Measurements from ENCODE around the gene SLF1.

Gene SLF1

GRCh38 chr5:94620256-94620655, 1.8 kb downstream of the SLF1 start:
- no peak for TF ChIP-seq REST (IDR thresholded peaks at IDR 0.05; ENCODE audit: insufficient read depth in 1 of 2, low read depth in 2 of 2, low read length in 2 of 2)
- no peak for TF ChIP-seq SIN3A (IDR thresholded peaks at IDR 0.05; ENCODE audit: borderline replicate concordance, insufficient read depth, low read length)
- TF ChIP-seq FOXP2 (optimal IDR thresholded peaks at IDR 0.05; ENCODE audit: borderline replicate concordance, extremely low read depth, extremely low read length, insufficient read depth), result no peak
- TF ChIP-seq POLR2AphosphoS5 (IDR thresholded peaks at IDR 0.05; ENCODE audit: low read depth, low read length), result no peak
- TF ChIP-seq TAF1 (IDR thresholded peaks at IDR 0.05; ENCODE audit: borderline replicate concordance, insufficient read depth, low read length), result no peak

DNA sequence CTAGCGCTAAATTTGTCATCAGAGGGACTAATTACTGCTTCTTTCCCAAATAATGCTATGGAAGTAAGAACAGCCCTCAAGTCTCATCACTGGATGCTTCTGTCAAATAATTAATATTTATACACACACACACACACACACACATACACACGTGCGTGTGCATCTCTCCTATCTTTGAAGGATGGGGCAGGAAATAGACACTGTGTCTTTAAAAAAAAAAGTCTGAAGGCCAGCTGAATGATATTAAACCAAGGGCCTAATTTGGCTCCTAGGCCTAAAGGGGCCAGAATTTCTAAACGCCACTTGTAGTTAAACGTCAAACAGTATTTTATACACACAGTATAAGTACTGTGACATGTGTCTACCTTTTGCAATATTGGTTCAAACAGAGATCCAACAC, 3.3 kb downstream of the SLF1 start:
- TF ChIP-seq FOXP2 (optimal IDR thresholded peaks at IDR 0.05; ENCODE audit: borderline replicate concordance, extremely low read depth, extremely low read length, insufficient read depth) (no peak), TAF1 (IDR thresholded peaks at IDR 0.05; ENCODE audit: borderline replicate concordance, insufficient read depth, low read length) (no peak), SIN3A (IDR thresholded peaks at IDR 0.05; ENCODE audit: borderline replicate concordance, insufficient read depth, low read length) (no peak), POLR2AphosphoS5 (IDR thresholded peaks at IDR 0.05; ENCODE audit: low read depth, low read length) (no peak), REST (IDR thresholded peaks at IDR 0.05; ENCODE audit: insufficient read depth in 1 of 2, low read depth in 2 of 2, low read length in 2 of 2) (no peak)

DNA sequence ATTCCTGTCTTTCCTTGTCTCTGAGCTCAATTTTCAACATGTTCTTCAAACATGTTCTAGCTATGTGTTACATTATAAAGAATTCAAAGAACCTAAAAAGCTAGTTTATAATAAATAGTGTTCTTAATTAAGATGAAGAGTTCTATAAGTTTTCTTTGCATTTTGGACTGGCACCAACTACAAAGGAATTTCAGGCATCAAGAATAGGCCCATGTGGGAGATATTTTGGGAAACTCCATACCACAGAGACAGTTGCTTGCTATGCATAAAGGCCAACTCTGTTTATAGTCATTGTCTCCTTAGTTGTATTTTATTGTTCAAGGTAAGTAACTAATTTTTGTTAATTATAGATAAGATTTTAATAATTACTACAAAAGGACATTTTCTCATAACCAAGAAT, 4.5 kb downstream of the SLF1 start:
- TF ChIP-seq SIN3A (IDR thresholded peaks at IDR 0.05; ENCODE audit: borderline replicate concordance, insufficient read depth, low read length) (no peak), REST (IDR thresholded peaks at IDR 0.05; ENCODE audit: insufficient read depth in 1 of 2, low read depth in 2 of 2, low read length in 2 of 2) (no peak), TAF1 (IDR thresholded peaks at IDR 0.05; ENCODE audit: borderline replicate concordance, insufficient read depth, low read length) (no peak), FOXP2 (optimal IDR thresholded peaks at IDR 0.05; ENCODE audit: borderline replicate concordance, extremely low read depth, extremely low read length, insufficient read depth) (no peak), POLR2AphosphoS5 (IDR thresholded peaks at IDR 0.05; ENCODE audit: low read depth, low read length) (no peak)

- TF ChIP-seq TAF1 (IDR thresholded peaks at IDR 0.05; ENCODE audit: borderline replicate concordance, insufficient read depth, low read length) (no peak), REST (IDR thresholded peaks at IDR 0.05; ENCODE audit: insufficient read depth in 1 of 2, low read depth in 2 of 2, low read length in 2 of 2) (no peak), SIN3A (IDR thresholded peaks at IDR 0.05; ENCODE audit: borderline replicate concordance, insufficient read depth, low read length) (no peak), FOXP2 (optimal IDR thresholded peaks at IDR 0.05; ENCODE audit: borderline replicate concordance, extremely low read depth, extremely low read length, insufficient read depth) (no peak)
Observed at GRCh38 chr5:94623877-94624276, 5.4 kb downstream of the SLF1 start.

DNA sequence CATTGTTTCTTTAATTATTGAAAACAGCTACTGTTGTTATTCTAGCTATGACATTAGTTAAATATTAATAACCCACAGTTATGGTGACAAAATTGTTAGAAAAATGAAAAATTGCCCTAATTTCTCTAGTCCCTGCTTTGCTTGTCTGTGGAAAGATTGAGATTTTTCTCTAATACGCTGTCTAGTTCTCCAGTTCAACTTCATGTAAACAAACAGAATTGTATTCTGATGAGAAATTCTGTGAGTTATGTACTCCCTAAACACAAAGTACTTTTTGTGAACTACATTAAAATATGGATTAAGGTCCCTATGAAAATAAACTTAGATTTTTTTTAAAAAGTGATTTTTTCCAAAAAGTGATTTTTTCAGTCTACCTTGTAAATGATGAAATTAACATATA, 8.7 kb downstream of the SLF1 start:
- no peak for TF ChIP-seq SIN3A (IDR thresholded peaks at IDR 0.05; ENCODE audit: borderline replicate concordance, insufficient read depth, low read length)
- no peak for TF ChIP-seq POLR2AphosphoS5 (IDR thresholded peaks at IDR 0.05; ENCODE audit: low read depth, low read length)
- TF ChIP-seq REST (IDR thresholded peaks at IDR 0.05; ENCODE audit: insufficient read depth in 1 of 2, low read depth in 2 of 2, low read length in 2 of 2), result no peak
- TF ChIP-seq TAF1 (IDR thresholded peaks at IDR 0.05; ENCODE audit: borderline replicate concordance, insufficient read depth, low read length), result no peak
- TF ChIP-seq FOXP2 (optimal IDR thresholded peaks at IDR 0.05; ENCODE audit: borderline replicate concordance, extremely low read depth, extremely low read length, insufficient read depth), result no peak

Measured in PFSK-1 (cell line).